Stimulated activated CD4-positive, alpha-beta T cell treated with anti-CD3 and anti-CD28 coated beads, Interleukin-12 subunit alpha, Interleukin-12 subunit beta, amount 100 ng/mL, for 24 hours (primary cell): ENCODE measurements around the gene TMSB15C.

Experiments
- DNase-seq, 2 experiments: peaks; one replicate each; pipeline ENCODE4 v3.0.0-alpha.2; 2020; ENCODE audit warnings: low read depth in 2 of 2

TMSB15C gene

GRCh38 chrX:104045642-104046041 lies 30.4 kb downstream of the TMSB15C start:
- DNase-seq = no peak

GRCh38 chrX:104041003-104041402 lies 35.0 kb downstream of the TMSB15C start:
- DNase-seq = no peak

- DNase-seq = no peak
Measured at GRCh38 chrX:104039689-104040505, 36.1 kb downstream of the TMSB15C start, which contains the start of gene H2BW2. Gene H2BW2, plus strand, starts transcription at chrX:104039956. Its CDS starts 39 bp downstream, at chrX:104039995.
